22Rv1 (cell line): Measurements from ENCODE around the gene ENAM.

Experiments used
- ZFX ChIP-seq: fragments of 450-650 bp; IDR thresholded peaks from 2 replicates; pipeline ENCODE4 v1.6.1; 2017; ENCODE audit warnings: antibody characterized with exemption, borderline replicate concordance
- TF ChIP-seq, protein P1 (sequence below): fragments of 450-650 bp; IDR thresholded peaks from 2 replicates; pipeline ENCODE4 v1.5.1; 2017; ENCODE audit warnings: mild to moderate bottlenecking

DNA sequence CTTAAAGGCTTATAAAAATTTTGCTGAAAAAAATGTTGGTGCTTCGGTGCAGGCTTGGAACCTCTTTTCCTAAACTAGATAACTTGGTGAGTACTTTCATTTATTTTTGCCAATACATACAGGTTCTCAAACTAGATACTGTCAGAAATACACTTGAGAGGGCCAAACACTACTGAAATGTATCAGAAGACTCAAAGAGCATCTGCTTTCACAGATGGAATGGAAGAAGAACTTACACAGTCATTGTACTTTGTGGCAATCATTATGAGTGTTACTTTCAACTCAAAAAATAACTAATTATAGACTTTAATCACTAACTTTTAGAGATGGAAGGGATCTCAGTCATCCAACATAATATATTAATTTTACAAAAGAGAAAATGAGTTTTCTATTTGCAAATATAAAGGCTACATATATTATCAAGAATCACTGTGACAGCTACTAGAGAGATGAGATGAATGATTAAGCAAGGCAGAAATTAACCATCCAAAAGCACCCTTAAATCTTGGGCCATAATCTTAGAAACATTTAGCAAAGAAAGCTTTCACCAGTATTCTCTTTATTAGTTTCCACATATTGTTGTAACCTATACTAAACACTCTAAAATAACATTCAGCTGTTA is 1.0 kb downstream of the ENAM start:
- TF ChIP-seq, protein P1, sequence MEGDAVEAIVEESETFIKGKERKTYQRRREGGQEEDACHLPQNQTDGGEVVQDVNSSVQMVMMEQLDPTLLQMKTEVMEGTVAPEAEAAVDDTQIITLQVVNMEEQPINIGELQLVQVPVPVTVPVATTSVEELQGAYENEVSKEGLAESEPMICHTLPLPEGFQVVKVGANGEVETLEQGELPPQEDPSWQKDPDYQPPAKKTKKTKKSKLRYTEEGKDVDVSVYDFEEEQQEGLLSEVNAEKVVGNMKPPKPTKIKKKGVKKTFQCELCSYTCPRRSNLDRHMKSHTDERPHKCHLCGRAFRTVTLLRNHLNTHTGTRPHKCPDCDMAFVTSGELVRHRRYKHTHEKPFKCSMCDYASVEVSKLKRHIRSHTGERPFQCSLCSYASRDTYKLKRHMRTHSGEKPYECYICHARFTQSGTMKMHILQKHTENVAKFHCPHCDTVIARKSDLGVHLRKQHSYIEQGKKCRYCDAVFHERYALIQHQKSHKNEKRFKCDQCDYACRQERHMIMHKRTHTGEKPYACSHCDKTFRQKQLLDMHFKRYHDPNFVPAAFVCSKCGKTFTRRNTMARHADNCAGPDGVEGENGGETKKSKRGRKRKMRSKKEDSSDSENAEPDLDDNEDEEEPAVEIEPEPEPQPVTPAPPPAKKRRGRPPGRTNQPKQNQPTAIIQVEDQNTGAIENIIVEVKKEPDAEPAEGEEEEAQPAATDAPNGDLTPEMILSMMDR, result no peak
- no peak for TF ChIP-seq ZFX
